IPS-11a (cell line): ENCODE results near the gene SERTAD1.
"Not testable (repeated sequence)": the region's sequence is repeated elsewhere in the genome, so short reads cannot be mapped to it uniquely, and the experiment has no call there.

Source experiments
- H3K4me3 ChIP-seq: one replicate; pipeline ENCODE4 v1.5.1; 2013; ENCODE audit warnings: low read depth, low read length, control low read depth

SERTAD1 gene

GRCh38 chr19:40453151-40453735, 27.5 kb upstream of the SERTAD1 start:
- H3K4me3 ChIP-seq, result no peak overlapping the region

DNA sequence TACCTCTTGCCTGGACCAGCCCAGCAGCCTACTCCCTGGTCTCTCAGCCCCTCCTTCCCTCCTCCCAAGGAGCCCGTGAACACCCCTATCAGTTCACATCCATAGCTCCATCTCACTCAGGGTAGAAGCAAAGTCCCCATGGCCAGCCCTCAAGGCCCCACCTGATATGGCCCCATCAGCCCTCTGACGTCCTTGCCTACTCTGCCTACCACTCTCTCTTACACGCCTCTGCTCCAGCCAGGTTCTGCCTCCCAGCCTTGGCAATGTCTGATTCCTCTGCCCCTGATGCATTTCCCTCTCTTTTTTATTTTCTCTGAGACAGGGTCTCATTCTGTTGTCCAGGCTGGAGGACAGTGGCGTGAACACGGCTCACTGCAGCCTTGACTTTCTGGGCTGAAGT, 26.2 kb upstream of the SERTAD1 start:
- H3K4me3 ChIP-seq, result no peak overlapping the region

- no peak overlapping the region for H3K4me3 ChIP-seq
Measured at GRCh38 chr19:40450664-40451063, 24.9 kb upstream of the SERTAD1 start.

DNA sequence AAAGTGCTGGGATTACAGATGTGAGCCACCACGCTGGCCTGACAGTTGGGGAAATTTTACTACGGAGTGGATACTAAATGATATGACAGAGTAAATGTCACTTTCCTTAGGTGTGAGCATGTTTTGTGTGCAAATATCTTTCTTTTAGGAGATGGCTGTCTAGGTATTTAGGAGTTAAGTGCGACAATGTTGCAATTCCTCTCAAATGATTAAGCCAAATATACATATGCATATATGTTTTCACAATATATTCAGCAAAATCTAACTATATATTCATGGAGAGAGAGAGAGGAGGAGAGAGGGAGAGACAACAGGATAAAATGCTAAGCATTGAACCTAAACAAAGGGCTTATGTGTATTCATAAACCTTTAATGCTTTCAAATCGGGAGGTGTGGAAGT, 23.7 kb upstream of the SERTAD1 start:
- H3K4me3 ChIP-seq, result no peak overlapping the region

DNA sequence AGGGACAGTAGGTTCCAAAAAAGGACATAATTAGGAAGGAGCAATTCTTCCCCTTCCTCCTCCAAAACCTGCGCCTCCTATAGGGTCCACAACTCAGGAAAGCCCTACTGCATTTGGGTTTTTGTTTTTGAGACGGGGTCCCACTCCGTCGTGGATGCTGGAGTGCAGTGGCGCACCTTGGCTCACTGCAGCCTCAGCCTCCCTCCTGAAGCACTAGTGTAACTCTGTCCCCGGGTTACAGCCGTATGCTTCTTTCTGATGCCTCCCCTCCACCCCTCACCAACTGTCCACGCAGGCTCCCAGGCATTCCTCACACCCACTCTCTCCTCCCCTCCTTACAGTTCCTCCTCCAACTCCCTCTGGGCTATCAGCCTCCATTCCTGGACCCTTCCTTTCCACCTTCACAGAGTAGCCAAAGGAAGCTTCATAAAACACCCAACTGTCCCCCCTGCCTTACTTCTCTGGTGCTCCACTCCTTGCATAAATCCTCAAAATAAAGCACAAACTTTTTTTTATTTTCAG, 20.5 kb upstream of the SERTAD1 start:
- no peak overlapping the region for H3K4me3 ChIP-seq

DNA sequence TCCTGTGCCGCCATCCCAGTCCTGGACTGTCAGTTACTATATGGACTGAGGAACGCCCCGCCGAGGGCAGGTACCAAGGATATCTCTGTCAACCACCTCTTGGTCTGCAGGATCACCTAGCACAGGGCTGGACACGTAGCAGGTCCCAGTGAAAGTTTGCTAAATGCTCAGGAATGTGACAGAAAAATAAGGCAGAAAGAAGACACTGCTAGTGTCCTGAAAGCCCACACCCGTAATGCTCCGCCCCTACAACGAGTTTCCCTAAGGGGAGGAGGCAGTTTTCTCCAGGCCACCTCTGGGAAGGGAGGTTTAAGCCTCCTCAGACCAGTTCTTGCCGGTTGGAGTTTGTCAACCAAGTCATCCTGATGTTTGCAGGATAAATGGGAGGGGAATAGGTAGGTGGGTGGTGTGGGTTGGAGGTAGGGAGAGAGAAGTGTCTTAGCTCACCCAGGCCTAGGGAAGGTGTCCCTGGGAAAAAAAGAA, 20.0 kb upstream of the SERTAD1 start:
- no peak overlapping the region for H3K4me3 ChIP-seq

DNA sequence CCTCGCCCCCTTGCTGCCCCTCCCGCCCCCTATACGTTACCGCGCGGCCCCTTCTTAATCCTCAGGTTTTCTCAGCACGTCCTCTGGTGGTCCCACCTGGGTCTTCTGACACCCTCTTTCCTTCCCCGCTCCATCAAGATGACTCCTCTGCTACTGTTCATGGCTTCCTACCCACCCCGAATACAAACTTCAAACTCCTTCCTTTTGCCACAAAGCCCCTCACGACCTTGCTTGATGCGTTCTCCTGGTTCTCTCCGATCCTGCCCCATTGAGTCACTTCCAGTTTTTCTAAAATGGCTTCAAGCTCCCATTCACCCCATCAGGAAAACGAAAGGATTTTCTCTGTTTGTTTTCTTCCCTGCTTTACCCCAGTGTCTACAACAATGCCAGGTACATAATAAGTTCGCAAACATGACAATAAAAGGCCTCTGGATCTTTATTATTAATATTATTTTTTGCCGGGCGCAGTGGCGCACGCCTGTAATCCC, 19.1 kb upstream of the SERTAD1 start:
- H3K4me3 ChIP-seq, result peak overlapping the region; percentile 94

GRCh38 chr19:40444000-40444824, 18.4 kb upstream of the SERTAD1 start, which contains the start of gene SERTAD3:
SERTAD3 (minus strand) TSS chr19:40444335; CDS start chr19:40442080, 2,255 bp downstream.
- peak within 1 kb of the TSS; percentile 94 for H3K4me3 ChIP-seq

DNA sequence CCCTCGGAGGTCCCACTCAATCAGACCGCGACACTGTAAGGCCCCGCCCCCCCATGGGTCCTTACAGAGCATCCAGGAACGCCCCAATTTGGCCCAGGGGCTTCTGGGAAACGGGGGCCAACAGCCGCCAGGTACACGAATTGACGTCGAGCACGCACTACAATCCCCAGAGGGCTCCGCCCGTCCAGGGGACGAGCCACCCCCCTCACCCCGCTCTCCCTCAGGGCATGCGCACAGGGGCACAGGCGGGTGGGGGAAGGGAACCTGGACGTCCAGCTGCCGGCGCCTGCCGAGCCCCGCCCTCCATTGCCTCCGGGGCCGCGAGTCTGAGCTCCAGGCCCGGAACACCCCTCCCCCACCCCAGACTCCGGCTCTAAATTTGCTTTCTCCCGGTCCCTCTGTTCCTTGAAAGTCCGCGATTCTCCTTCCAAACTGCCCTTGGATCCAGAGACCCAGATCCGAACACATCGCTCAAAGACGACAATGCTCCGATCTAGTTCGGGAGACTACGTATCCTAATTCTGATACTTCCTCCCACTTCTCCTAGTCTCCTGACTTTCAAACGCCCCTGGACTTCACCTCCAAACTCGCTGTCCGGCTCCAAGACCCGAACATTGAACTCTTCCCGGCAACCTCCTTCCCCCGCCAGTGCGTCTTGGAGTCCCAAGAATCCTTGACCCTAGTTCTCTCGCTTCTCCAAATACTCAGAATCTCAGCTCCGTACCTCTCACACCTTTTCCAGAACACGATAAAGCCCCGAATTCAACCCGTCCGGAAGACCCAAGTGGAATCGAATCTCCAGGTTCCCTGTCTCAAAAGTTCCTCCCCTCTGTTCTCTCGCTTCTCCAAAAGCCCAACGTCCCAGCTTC, 17.6 kb upstream of the SERTAD1 start:
- peak overlapping the region; percentile 94 for H3K4me3 ChIP-seq

GRCh38 chr19:40442328-40443130, 16.7 kb upstream of the SERTAD1 start:
- H3K4me3 ChIP-seq, result peak overlapping the region; percentile 52

DNA sequence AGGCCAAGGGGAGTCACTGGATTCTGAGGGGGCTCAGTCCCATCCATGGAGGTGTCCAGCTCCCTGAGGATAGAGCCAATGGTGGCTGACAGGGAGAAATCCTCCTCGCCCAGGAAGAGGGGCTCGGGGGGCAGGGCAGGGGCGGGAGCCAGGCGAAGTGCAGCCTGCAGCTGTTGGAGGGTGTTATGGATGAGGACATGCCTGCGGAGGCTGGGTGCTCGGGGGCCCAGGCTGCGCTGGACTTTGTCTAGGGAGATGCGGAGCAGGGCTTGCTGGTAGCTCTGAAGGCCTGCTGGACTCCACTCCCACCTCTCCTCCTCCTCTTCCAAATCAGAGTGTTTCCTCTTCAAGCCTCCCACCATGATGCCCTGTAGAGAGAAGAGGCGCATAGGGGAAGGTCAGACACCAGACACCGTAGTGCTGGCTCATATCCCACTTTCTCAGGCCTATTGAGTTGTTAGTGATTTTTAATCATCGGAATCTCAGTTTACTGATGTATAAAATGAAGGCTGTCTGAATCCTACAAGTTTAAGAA, 16.0 kb upstream of the SERTAD1 start:
- no peak overlapping the region for H3K4me3 ChIP-seq

DNA sequence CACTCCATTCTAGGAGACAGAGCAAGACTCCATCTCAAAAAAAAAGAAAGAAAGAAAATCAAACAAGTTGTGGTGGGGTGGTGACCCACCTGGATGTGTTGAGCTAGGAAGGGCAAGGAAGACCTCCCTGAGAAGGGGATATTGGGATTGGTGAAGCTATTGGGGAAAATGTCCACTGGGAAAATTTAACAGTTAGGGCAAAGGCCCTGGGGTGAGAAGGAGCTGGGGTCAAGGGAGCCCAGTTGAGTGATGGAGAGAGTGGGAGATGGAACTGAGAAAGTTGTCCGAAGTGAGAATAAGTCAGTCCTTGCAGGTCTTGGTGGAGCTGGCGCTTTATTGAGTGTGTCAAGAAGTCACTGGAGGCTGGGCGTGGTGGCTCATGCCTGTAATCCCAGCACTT, 12.5 kb upstream of the SERTAD1 start:
- H3K4me3 ChIP-seq, result no peak overlapping the region

DNA sequence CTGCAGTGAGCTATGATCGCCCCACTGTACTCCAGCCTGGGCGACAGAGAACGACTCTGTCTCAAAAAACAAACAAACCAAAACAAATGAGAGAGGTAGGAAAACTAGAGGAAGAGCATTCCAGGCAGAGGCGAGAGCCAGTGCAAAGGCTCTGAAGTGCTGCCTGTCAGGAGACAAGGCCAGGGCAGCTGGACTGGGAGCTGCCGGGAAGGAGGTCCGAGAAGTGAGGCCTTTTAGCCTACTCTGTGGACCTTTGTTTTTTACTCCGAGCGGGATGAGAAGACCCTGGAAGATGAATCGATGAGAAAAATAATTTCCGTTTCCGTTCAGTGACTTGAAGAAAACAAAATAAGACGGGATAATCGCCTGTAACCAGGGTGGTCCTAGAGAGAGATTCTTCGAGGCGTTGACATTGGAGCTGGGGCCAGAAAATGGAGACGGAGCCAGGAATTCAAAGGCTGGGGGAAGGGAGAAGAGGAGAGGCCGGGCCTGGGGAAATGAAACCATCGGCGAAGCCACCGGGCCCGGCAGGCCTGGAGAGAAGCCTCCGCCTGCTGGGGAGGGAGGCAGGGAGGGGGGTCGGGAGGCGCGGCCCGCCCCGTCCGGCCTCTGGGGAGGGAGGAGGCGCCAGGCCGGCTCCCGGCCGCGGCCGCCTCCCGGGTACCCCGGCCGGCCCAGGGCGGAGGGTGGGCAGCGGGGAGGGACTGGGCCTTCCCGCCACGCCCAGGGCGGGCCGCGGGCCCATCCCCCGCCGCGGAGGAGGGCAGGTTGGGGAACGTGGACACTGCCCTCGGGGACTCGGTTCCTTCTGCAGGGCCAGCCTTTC, 7.8 kb upstream of the SERTAD1 start:
- H3K4me3 ChIP-seq, result peak overlapping the region; percentile 30

GRCh38 chr19:40432760-40433159, 7.0 kb upstream of the SERTAD1 start:
- H3K4me3 ChIP-seq, result not testable (repeated sequence)

DNA sequence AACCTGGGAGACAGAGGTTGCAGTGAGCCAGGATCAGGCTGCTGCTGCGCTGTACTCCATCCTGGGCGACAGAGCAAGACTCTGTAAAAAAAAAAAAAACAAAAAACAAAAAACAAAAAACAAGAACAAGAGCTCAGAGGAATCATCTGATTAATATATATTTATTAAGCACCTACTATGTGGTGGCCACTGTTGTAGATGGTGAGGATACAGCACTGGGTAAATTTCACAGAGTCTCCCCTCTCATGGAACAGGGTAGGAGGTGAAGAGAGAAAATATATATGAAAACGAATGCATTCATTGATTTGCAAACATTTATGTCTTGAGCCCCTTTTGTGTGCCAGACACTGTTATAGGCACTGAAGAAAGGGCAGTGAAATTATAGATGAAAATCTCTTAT, 5.9 kb upstream of the SERTAD1 start:
- H3K4me3 ChIP-seq, result no peak overlapping the region

DNA sequence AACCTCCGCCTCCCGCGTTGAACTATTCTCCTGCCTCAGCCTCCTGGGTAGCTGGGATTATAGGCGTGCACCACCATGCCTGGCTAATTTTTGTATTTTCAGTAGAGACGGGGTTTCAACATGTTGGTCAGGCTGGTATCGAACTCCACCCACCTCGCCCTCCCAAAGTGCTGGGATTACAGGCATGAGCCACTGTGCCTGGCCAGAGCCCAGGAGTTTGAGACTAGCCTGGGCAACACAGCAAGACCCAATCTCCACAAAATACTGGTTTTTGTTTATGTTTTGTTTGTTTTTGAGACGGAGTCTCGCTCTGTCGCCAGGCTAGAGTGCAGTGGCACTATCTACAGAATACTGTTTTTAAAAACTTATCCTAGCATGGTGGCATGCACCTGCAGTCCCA, 4.5 kb upstream of the SERTAD1 start:
- not testable (repeated sequence) for H3K4me3 ChIP-seq

GRCh38 chr19:40428197-40428596, 2.4 kb upstream of the SERTAD1 start:
- not testable (repeated sequence) for H3K4me3 ChIP-seq

- H3K4me3 ChIP-seq, result peak overlapping the region; percentile 77
Measured at GRCh38 chr19:40424637-40425449, 949 bp downstream of the SERTAD1 start.
